ENCODE data around the gene IGLL5.
"Not testable (repeated sequence)": the region's sequence is repeated elsewhere in the genome, so short reads cannot be mapped to it uniquely, and the experiment has no call there.

Gene IGLL5

GRCh38 chr22:22900527-22901205 lies 13.1 kb downstream of the IGLL5 start:
- not testable (repeated sequence) for H3K27ac ChIP-seq; H3K27me3 ChIP-seq; H3K4me3 ChIP-seq (ENCODE audit: low read depth in 1 of 2, low read length in 1 of 2); H3K9me3 ChIP-seq; H3K36me3 ChIP-seq; H3K4me1 ChIP-seq (ENCODE audit: control insufficient read depth in 1 of 2, insufficient read depth in 1 of 2, low read depth in 1 of 2, low read length in 1 of 2)

DNA sequence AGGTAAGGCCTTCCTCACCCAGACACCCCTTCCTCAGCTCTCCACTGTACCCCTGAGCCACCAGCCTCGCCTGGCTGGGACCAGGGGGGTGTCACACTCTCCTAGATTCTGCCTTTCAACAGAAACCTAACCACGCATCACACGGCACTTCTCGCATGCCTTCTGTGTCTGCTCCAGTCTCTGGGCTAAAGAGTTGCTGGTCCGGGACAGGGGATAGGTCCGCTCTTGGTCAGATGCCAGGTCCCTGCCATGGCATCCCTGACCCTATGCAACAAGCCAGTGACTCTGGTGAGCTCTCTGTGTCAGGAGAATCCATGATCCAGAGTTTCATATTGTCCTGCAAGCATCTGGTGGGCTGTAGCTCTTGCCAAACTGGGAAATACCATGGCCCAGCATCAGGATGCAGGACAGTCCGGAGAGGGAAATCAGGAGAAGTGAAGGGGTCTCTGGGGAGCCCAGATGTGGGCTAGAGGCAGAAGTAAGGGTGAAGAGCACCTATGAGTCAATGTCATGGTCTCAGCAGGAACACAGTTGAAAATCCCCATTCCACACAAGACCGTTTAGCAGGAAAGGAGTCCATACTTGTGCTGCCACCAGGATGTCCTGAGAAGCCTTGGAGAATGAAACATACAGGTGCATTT lies 14.1 kb downstream of the IGLL5 start:
- Histone ChIP-seq H3K36me3 (no peaks in the 10 kb centered on the region), H3K4me1 (ENCODE audit: control insufficient read depth in 1 of 2, insufficient read depth in 1 of 2, low read depth in 1 of 2, low read length in 1 of 2) (no peaks in the 10 kb centered on the region), H3K27ac (no peak overlapping the region), H3K4me3 (ENCODE audit: low read depth in 1 of 2, low read length in 1 of 2) (no peak overlapping the region), H3K9me3 (no peaks in the 10 kb centered on the region), H3K27me3 (no peaks in the 10 kb centered on the region)
- TF ChIP-seq, protein P1, sequence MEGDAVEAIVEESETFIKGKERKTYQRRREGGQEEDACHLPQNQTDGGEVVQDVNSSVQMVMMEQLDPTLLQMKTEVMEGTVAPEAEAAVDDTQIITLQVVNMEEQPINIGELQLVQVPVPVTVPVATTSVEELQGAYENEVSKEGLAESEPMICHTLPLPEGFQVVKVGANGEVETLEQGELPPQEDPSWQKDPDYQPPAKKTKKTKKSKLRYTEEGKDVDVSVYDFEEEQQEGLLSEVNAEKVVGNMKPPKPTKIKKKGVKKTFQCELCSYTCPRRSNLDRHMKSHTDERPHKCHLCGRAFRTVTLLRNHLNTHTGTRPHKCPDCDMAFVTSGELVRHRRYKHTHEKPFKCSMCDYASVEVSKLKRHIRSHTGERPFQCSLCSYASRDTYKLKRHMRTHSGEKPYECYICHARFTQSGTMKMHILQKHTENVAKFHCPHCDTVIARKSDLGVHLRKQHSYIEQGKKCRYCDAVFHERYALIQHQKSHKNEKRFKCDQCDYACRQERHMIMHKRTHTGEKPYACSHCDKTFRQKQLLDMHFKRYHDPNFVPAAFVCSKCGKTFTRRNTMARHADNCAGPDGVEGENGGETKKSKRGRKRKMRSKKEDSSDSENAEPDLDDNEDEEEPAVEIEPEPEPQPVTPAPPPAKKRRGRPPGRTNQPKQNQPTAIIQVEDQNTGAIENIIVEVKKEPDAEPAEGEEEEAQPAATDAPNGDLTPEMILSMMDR (IDR thresholded peaks at IDR 0.05), result no peak

- no peaks in the 10 kb centered on the region for H3K27me3 ChIP-seq
- no peak overlapping the region for H3K4me3 ChIP-seq (ENCODE audit: low read depth in 1 of 2, low read length in 1 of 2)
- TF ChIP-seq, protein P1 (IDR thresholded peaks at IDR 0.05), result no peak
- no peaks in the 10 kb centered on the region for H3K36me3 ChIP-seq
- H3K9me3 ChIP-seq, result no peaks in the 10 kb centered on the region
- H3K4me1 ChIP-seq (ENCODE audit: control insufficient read depth in 1 of 2, insufficient read depth in 1 of 2, low read depth in 1 of 2, low read length in 1 of 2), result no peaks in the 10 kb centered on the region
- no peak overlapping the region for H3K27ac ChIP-seq
Measured at GRCh38 chr22:22902247-22903001, 14.8 kb downstream of the IGLL5 start.

DNA sequence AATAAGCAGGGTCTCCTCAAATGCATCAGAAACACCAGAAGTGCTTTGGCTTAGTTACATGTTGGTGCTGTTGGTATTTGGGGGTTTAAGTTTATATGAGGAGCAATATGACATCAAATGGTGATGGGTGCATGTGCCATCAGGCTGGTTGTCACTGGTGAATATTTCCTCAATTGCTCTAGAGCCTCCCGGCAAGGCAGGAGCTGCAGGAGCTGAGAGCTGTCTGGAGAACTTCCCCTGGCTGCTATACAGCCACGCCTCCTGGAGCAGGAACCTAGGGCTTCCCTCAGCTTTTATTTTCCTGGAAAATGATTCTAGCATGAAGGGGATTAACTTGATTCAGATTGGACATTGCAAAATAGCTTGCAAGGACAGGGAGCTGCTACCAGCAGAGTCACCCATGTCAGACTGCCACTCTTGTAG lies 15.8 kb downstream of the IGLL5 start:
- Histone ChIP-seq H3K36me3 (no peaks in the 10 kb centered on the region), H3K27me3 (no peaks in the 10 kb centered on the region), H3K4me3 (ENCODE audit: low read depth in 1 of 2, low read length in 1 of 2) (no peak overlapping the region), H3K9me3 (no peaks in the 10 kb centered on the region), H3K4me1 (ENCODE audit: control insufficient read depth in 1 of 2, insufficient read depth in 1 of 2, low read depth in 1 of 2, low read length in 1 of 2) (no peaks in the 10 kb centered on the region), H3K27ac (no peak overlapping the region)
- TF ChIP-seq, protein P1 (IDR thresholded peaks at IDR 0.05), result no peak

DNA sequence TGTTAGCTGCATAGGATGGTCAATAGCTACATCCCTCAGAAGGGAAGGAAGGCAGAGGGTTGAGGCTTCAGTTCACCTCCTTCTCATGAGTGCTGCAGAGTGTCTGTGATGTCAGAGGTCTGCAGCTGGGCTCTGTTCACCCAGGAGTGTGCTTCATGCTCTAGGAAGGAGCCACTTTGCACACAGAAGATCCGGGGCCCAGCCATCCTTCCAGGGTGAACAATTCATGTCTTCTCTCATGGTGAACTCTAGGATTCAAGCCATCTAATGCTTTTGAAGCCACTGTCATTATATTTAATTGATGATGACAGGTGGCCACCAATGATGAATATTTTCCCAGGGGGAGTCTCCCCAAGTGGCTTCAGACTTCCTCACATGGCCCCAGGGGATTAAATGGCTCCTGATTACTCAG lies 16.2 kb downstream of the IGLL5 start:
- not testable (repeated sequence) for H3K36me3 ChIP-seq; H3K4me1 ChIP-seq (ENCODE audit: control insufficient read depth in 1 of 2, insufficient read depth in 1 of 2, low read depth in 1 of 2, low read length in 1 of 2); H3K9me3 ChIP-seq; H3K27ac ChIP-seq; H3K27me3 ChIP-seq; H3K4me3 ChIP-seq (ENCODE audit: low read depth in 1 of 2, low read length in 1 of 2)

DNA sequence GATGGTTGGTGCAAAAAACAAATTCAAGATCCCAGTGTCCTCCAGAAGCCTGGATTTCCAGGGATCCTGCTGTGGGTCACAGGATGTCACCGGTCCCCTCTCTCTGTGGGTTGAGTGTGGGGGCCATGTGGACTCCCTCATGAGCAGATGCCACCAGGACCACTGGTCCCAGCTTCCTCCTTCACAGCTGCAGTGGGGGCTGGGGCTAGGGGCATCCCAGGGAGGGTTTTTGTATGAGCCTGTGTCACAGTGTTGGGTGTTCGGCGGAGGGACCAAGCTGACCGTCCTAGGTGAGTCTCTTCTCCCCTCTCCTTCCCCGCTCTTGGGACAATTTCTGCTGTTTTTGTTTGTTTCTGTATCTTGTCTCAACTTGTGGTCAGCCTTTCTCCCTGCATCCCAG lies 17.1 kb downstream of the IGLL5 start:
- H3K4me3 ChIP-seq (ENCODE audit: low read depth in 1 of 2, low read length in 1 of 2); H3K4me1 ChIP-seq (ENCODE audit: control insufficient read depth in 1 of 2, insufficient read depth in 1 of 2, low read depth in 1 of 2, low read length in 1 of 2); H3K9me3 ChIP-seq; H3K27me3 ChIP-seq; H3K27ac ChIP-seq; H3K36me3 ChIP-seq: not testable (repeated sequence)

GRCh38 chr22:22906391-22906790 lies 18.8 kb downstream of the IGLL5 start:
- not testable (repeated sequence) for H3K27me3 ChIP-seq

More at GRCh38 chr22:22906391-22906790, 18.8 kb downstream of the IGLL5 start:
- H3K4me1 ChIP-seq (ENCODE audit: control insufficient read depth in 1 of 2, insufficient read depth in 1 of 2, low read depth in 1 of 2, low read length in 1 of 2); H3K9me3 ChIP-seq; H3K27ac ChIP-seq; H3K36me3 ChIP-seq; H3K4me3 ChIP-seq (ENCODE audit: low read depth in 1 of 2, low read length in 1 of 2): not testable (repeated sequence)
